ENCODE results near the gene OOSP1. TPM values are rescaled to one million over a fixed set of nuclear protein-coding genes. Genes with fewer than 3 reads are reported as not detected.

The OOSP1 gene
- total RNA-seq, 3 donors from 2014 or later: not detected

DNA sequence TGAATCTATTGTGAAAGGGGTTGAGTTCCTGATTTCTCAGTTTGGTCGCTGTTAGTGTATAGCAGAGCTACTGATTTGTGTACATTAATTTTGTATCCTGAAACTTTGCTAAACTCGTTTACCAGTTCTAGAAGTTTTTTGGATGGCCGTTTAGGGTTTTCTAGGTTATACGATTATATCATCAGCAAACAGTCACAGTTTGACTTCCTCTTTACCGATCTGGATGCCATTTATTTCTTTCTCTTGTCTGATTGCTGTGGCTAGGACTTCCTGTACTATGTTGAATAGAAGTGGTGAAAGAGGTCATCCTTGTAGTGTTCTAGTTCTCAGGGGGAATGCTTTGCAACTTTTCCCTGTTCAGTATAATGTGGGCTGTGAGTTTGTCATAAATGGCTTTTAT, 54.2 kb downstream of the OOSP1 start:
- Histone ChIP-seq H3K36me3 (ENCODE audit: low read depth) (no peaks in the 10 kb centered on the region), H3K4me3 (no peak overlapping the region), H3K4me1 (ENCODE audit: low read depth) (no peaks in the 10 kb centered on the region), H3K9me3 (peaks cover 5% of the 10 kb centered on the region)
- TF ChIP-seq, protein P1, sequence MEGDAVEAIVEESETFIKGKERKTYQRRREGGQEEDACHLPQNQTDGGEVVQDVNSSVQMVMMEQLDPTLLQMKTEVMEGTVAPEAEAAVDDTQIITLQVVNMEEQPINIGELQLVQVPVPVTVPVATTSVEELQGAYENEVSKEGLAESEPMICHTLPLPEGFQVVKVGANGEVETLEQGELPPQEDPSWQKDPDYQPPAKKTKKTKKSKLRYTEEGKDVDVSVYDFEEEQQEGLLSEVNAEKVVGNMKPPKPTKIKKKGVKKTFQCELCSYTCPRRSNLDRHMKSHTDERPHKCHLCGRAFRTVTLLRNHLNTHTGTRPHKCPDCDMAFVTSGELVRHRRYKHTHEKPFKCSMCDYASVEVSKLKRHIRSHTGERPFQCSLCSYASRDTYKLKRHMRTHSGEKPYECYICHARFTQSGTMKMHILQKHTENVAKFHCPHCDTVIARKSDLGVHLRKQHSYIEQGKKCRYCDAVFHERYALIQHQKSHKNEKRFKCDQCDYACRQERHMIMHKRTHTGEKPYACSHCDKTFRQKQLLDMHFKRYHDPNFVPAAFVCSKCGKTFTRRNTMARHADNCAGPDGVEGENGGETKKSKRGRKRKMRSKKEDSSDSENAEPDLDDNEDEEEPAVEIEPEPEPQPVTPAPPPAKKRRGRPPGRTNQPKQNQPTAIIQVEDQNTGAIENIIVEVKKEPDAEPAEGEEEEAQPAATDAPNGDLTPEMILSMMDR (IDR thresholded peaks at IDR 0.05): no peak
- ATAC-seq: no peak
- intact Hi-C loops (cut with DNase I, micrococcal nuclease): no loop called here
- DNase-seq: no peak

DNA sequence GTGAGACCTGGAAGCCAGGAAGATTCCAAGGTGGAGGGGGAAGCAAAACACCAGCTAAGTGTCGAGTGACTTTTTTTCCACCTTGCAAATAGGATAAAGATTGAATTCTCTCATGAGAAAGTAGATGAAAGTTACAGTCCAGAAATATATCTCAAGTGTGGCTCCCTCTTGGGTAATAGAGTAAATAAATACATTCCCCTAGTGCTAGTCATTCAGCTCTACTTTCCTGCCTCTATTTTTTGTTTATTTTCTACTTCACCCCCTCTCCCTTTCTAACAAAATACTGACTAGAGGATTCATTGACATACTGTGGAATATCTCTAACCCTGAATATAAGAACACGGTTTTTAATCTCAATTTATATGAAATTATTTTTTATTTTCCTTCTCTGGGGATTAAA, 59.6 kb downstream of the OOSP1 start:
- Histone ChIP-seq H3K4me1 (ENCODE audit: low read depth) (no peaks in the 10 kb centered on the region), H3K9me3 (no peaks in the 10 kb centered on the region), H3K36me3 (ENCODE audit: low read depth) (no peaks in the 10 kb centered on the region), H3K4me3 (no peak overlapping the region)
- DNase-seq (no peak), ATAC-seq (no peak)
- intact Hi-C loops (cut with DNase I, micrococcal nuclease): no loop called here
- TF ChIP-seq, protein P1 (IDR thresholded peaks at IDR 0.05): no peak

DNA sequence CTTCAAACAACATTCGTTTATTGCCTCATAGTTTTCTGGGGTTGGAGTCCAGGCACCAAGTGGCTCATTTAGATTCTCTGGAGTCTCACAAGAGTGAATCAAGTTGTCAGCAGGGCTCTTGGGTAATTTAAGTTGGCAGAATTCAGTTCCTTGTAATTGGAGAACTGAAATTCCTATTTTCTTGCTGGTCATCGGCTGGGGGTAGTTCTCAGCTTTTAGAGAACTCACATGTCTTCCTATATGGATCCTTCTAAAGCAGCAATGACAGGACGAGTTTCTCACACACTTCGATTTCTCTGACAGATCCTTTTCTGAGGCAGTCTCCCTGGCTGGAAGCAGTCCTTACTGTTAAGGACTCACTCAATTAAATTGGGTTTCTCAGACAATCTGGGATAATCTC, 61.5 kb downstream of the OOSP1 start:
- DNase-seq: no peak
- H3K9me3 ChIP-seq: no peaks in the 10 kb centered on the region
- no peaks in the 10 kb centered on the region for H3K36me3 ChIP-seq (ENCODE audit: low read depth)
- no peak overlapping the region for H3K4me3 ChIP-seq
- no peak for ATAC-seq
- TF ChIP-seq, protein P1 (IDR thresholded peaks at IDR 0.05): no peak
- intact Hi-C loops (cut with DNase I, micrococcal nuclease): no loop called here
- H3K4me1 ChIP-seq (ENCODE audit: low read depth): no peaks in the 10 kb centered on the region

DNA sequence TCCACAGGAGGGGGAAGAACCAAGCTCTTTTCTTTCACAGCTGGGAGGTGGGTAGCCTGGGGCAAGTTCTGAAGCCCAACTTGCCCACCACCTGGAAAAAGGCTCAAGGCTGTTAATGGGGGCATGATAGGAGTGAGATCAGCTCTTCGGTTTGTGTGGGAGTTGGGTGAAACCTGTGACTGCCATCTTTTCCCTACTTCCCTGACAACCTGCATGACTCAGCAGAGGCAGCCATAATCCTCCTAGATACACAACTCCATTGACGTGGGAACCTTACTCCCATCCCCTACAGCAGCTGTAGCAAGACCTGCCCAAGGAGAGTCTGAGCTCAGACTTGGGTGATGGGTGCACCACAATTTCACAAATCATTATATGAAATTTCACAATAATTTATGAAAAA, 65.5 kb downstream of the OOSP1 start:
- Histone ChIP-seq H3K9me3 (no peaks in the 10 kb centered on the region), H3K4me1 (ENCODE audit: low read depth) (no peaks in the 10 kb centered on the region), H3K4me3 (no peak overlapping the region), H3K36me3 (ENCODE audit: low read depth) (no peaks in the 10 kb centered on the region)
- ATAC-seq (no peak), DNase-seq (no peak)
- TF ChIP-seq, protein P1 (IDR thresholded peaks at IDR 0.05): no peak
- intact Hi-C loops (cut with DNase I, micrococcal nuclease): no loop called here

DNA sequence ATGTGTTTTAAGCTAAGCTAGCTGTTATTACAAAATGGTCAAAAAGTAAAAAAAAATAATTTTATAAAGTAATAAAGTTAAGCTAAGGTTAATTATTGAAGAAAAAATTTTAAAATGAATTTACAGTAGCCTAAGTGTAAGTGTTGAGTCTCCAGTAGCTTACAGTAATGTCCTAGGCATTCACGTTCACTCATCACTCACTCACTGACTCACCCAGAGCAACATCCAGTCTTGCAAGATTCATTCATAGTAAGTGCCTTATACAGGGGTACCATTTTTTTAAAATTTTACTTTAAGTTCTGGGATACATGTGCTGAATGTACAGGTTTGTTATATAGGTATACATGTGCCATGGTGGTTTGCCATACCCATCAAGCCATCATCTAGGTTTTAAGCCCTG, 67.1 kb downstream of the OOSP1 start:
- TF ChIP-seq, protein P1 (IDR thresholded peaks at IDR 0.05): no peak
- DNase-seq (no peak), ATAC-seq (no peak)
- intact Hi-C loops (cut with DNase I, micrococcal nuclease): no loop called here
- H3K36me3 ChIP-seq (ENCODE audit: low read depth): no peaks in the 10 kb centered on the region
- H3K9me3 ChIP-seq: no peaks in the 10 kb centered on the region
- H3K4me1 ChIP-seq (ENCODE audit: low read depth): no peaks in the 10 kb centered on the region
- H3K4me3 ChIP-seq: no peak overlapping the region

Other genes with a start within 250 kb of the OOSP1 start
- gene OR10V1, start 224.6 kb upstream of the OOSP1 start, total RNA-seq: not detected
- 100 to 1,000 TPM in 1 of 3 donors, 10 to 100 TPM in 2; 69.5 to 129 (median 96.1) TPM for gene STX3, start 183.1 kb upstream of the OOSP1 start, total RNA-seq
- gene MRPL16, start 127.7 kb upstream of the OOSP1 start, total RNA-seq: 10 to 100 TPM; 38.8 to 54.3 (median 51.5) TPM
- under 1 TPM in 2 of 3 donors, not detected in 1; 0.49 to 0.63 TPM for gene CBLIF, start 92.9 kb upstream of the OOSP1 start, total RNA-seq
- 1 to 10 TPM in 1 of 3 donors, not detected in 2; 1.7 TPM for gene TCN1, start 71.9 kb upstream of the OOSP1 start, total RNA-seq
- gene OOSP3, start 59.6 kb upstream of the OOSP1 start, total RNA-seq: under 1 TPM in 2 of 3 donors, not detected in 1; 0.36 to 0.61 TPM
- gene OOSP4A, start 25.6 kb downstream of the OOSP1 start, total RNA-seq: not detected
- gene OOSP4B, start 78.7 kb downstream of the OOSP1 start, total RNA-seq: not detected
- not detected for gene OOSP2, start 102.0 kb downstream of the OOSP1 start, total RNA-seq
- not detected for gene MS4A3, start 118.2 kb downstream of the OOSP1 start, total RNA-seq
- gene MS4A2, start 150.2 kb downstream of the OOSP1 start, total RNA-seq: 1 to 10 TPM in 2 of 3 donors, under 1 TPM in 1; 0.90 to 4.1 (median 3.5) TPM
- gene MS4A6A, start 244.7 kb downstream of the OOSP1 start, total RNA-seq: 10 to 100 TPM; 21.0 to 87.2 (median 85.8) TPM

Measured in mucosa of descending colon (tissue), 3 donors.